LNCAP (cell line): ENCODE data around the gene RAPGEF1.

Source experiments
- CTCF ChIP-seq: fragments of 450-650 bp; IDR thresholded peaks from 2 replicates; pipeline ENCODE4 v1.5.1; 2017; ENCODE audit warnings: mild to moderate bottlenecking

The RAPGEF1 gene

GRCh38 chr9:131708226-131709002 is 31.5 kb downstream of the RAPGEF1 start:
- TF ChIP-seq CTCF = no peak

- no peak for TF ChIP-seq CTCF
Observed at GRCh38 chr9:131707733-131708157, 32.1 kb downstream of the RAPGEF1 start.

GRCh38 chr9:131707050-131707449 is 32.8 kb downstream of the RAPGEF1 start:
- TF ChIP-seq CTCF = no peak

- TF ChIP-seq CTCF = no peak
Observed at GRCh38 chr9:131706608-131706970, 33.3 kb downstream of the RAPGEF1 start.

- TF ChIP-seq CTCF = no peak
Observed at GRCh38 chr9:131704988-131705387, 34.9 kb downstream of the RAPGEF1 start.

GRCh38 chr9:131704141-131704983 is 35.5 kb downstream of the RAPGEF1 start:
- TF ChIP-seq CTCF = no peak

GRCh38 chr9:131703697-131704096 is 36.2 kb downstream of the RAPGEF1 start:
- TF ChIP-seq CTCF = no peak
